ENCODE data around the gene RNASEH1.
"Not testable (repeated sequence)": the region's sequence is repeated elsewhere in the genome, so short reads cannot be mapped to it uniquely, and the experiment has no call there.

GRCh38 chr2:3576263-3576630, 18.1 kb upstream of the RNASEH1 start:
- TF ChIP-seq, protein P1, sequence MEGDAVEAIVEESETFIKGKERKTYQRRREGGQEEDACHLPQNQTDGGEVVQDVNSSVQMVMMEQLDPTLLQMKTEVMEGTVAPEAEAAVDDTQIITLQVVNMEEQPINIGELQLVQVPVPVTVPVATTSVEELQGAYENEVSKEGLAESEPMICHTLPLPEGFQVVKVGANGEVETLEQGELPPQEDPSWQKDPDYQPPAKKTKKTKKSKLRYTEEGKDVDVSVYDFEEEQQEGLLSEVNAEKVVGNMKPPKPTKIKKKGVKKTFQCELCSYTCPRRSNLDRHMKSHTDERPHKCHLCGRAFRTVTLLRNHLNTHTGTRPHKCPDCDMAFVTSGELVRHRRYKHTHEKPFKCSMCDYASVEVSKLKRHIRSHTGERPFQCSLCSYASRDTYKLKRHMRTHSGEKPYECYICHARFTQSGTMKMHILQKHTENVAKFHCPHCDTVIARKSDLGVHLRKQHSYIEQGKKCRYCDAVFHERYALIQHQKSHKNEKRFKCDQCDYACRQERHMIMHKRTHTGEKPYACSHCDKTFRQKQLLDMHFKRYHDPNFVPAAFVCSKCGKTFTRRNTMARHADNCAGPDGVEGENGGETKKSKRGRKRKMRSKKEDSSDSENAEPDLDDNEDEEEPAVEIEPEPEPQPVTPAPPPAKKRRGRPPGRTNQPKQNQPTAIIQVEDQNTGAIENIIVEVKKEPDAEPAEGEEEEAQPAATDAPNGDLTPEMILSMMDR (conservative IDR thresholded peaks at IDR 0.05; ENCODE audit: low read length), result not testable (repeated sequence)
- TF ChIP-seq EZH2phosphoT487 (IDR thresholded peaks at IDR 0.05; ENCODE audit: borderline replicate concordance), result not testable (repeated sequence)

Measured in Loucy (cell line).